Astrocyte of the spinal cord (primary cell): Measurements from ENCODE around the gene CLIP3.
A peak's percentile ranks its signal among the peaks of the same experiment; 100 is the strongest.

ENCODE experiments used
- DNase-seq: peaks from one replicate; pipeline ENCODE4 v3.0.0; 2011; ENCODE audit warnings: low read depth, low spot score
- H3K4me3 ChIP-seq: 2 replicates; pipeline ENCODE4 v1.5.1; 2011; ENCODE audit warnings: low read depth, mild to moderate bottlenecking, low read length, moderate library complexity
- CTCF ChIP-seq: IDR thresholded peaks from 2 replicates; pipeline ENCODE4 v1.5.1; 2012; ENCODE audit warnings: low read depth, mild to moderate bottlenecking, low read length, inconsistent platforms
- in situ Hi-C: cut with HindIII; loops from 2 replicates; pipeline ENCODE4 v1.10.0; 2017; ENCODE audit warnings: low sequenced_read_pairs

CLIP3 gene

GRCh38 chr19:36030264-36031148 is 2.2 kb downstream of the CLIP3 start:
- DNase-seq: no peak
- in situ Hi-C loops: no loop called here
- TF ChIP-seq CTCF: peak; percentile 14
- H3K4me3 ChIP-seq: no peak overlapping the region

GRCh38 chr19:36028313-36029041 is 4.2 kb downstream of the CLIP3 start:
- in situ Hi-C loops: no loop called here

GRCh38 chr19:36027696-36028095 is 5.0 kb downstream of the CLIP3 start:
- no peak overlapping the region for H3K4me3 ChIP-seq
- in situ Hi-C loops: no loop called here
- TF ChIP-seq CTCF: no peak
- DNase-seq: no peak

More at GRCh38 chr19:36028313-36029041, 4.2 kb downstream of the CLIP3 start:
- no peak overlapping the region for H3K4me3 ChIP-seq
- TF ChIP-seq CTCF: no peak
- no peak for DNase-seq

GRCh38 chr19:36026091-36026876 is 6.4 kb downstream of the CLIP3 start:
- no peak overlapping the region for H3K4me3 ChIP-seq
- no peak for DNase-seq
- no peak for TF ChIP-seq CTCF
- in situ Hi-C loops: no loop called here

- in situ Hi-C loops: no loop called here
- no peak for DNase-seq
- no peak overlapping the region for H3K4me3 ChIP-seq
- TF ChIP-seq CTCF: no peak
These were observed 7.1 kb downstream of the CLIP3 start for GRCh38 chr19:36025541-36025940.

GRCh38 chr19:36023432-36023831 is 9.2 kb downstream of the CLIP3 start:
- TF ChIP-seq CTCF: no peak
- no peak for DNase-seq
- H3K4me3 ChIP-seq: no peak overlapping the region
- in situ Hi-C loops: no loop called here
